Muscle layer of colon (tissue), 2 donors: ENCODE results near the gene PTMS.

Source experiments
- H3K27ac ChIP-seq: one replicate; pipeline ENCODE4 v1.7.0; 2013; ENCODE audit warnings: low read depth, mild to moderate bottlenecking, low read length, moderate library complexity
- H3K27me3 ChIP-seq, 2 donors: one replicate each; pipeline ENCODE4 v1.7.0; 2013; ENCODE audit warnings: low read length in 2 of 2, mild to moderate bottlenecking in 2 of 2; ENCODE audit not compliant: insufficient read depth in 2 of 2, control insufficient read depth in 1 of 2
- H3K36me3 ChIP-seq: one replicate; pipeline ENCODE4 v1.7.0; 2013; ENCODE audit warnings: mild to moderate bottlenecking, low read length; ENCODE audit not compliant: insufficient read depth
- H3K4me1 ChIP-seq: one replicate; pipeline ENCODE4 v1.7.0; 2013; ENCODE audit warnings: mild to moderate bottlenecking, low read length; ENCODE audit not compliant: insufficient read depth
- H3K4me3 ChIP-seq, 2 donors: one replicate each; pipeline ENCODE4 v1.7.0; 2013; ENCODE audit warnings: low read length in 2 of 2, low read depth in 1 of 2, mild to moderate bottlenecking in 1 of 2, moderate library complexity in 1 of 2
- H3K9ac ChIP-seq: one replicate; pipeline ENCODE4 v1.7.0; 2013; ENCODE audit warnings: low read length
- H3K9me3 ChIP-seq: one replicate; pipeline ENCODE4 v1.7.0; 2013; ENCODE audit warnings: mild to moderate bottlenecking, low read length
- donor health status: abdominal sarcoma.
- donor health status: Adenocarcinoma of cecum.

Gene PTMS

DNA sequence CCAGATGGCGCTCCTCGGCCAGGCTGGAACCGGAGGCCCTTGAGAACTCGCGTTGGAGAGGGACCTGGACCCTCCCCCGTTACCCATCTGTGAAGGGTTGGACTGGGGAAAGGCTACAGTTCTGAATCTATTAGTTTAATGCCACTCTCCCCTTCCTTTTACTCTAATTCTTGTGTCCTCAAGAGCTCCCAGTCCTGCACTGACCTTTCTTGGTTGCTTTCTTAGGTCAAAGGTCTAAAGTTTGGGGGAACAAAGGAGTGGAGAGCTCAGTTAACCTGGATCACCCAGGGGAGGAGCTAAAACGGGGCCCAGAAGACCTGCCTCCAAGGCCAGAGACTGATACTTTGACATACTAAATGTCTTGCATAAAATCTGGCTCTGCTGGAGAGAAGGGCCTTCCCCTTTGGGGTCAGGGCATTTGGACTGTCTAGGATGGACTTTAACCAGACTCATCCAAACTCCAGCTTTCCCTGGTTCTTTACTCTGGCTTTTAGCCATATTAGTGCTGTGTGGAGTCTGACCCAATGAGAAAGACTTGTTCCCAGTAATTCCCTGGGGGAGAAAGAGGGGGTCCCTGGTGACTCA, 12.3 kb upstream of the PTMS start:
- Histone ChIP-seq H3K9me3 (no peaks in the 10 kb centered on the region), H3K27ac (peak overlapping the region; percentile 100), H3K9ac (no peak overlapping the region), H3K4me3 (no peak overlapping the region), H3K36me3 (peaks cover 32% of the 10 kb centered on the region), H3K27me3 (no peaks in the 10 kb centered on the region), H3K4me1 (peaks cover 12% of the 10 kb centered on the region)

DNA sequence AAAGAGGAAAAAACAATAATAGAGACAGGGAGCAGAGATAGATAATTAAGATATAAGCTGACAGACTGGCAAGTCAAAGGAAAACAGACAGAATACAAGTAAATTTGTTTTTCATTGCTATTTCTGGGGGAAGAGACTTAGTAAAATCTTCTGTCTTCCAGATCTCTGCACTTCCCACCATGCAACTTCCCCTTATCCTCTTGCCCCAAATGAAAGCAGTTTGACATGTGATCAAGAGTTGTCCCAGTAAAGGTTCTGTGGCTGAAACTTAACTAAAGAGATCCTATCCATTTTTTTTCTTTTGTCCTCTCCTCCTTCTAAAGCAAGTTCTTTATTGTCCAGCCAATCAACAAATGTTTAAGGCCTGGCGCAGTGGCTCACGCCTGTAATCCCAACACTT, 11.8 kb upstream of the PTMS start:
- H3K9me3 ChIP-seq = no peaks in the 10 kb centered on the region
- H3K4me1 ChIP-seq = peaks cover 12% of the 10 kb centered on the region
- no peak overlapping the region for H3K9ac ChIP-seq
- H3K4me3 ChIP-seq = no peak overlapping the region
- H3K36me3 ChIP-seq = peaks cover 27% of the 10 kb centered on the region
- H3K27ac ChIP-seq = no peak overlapping the region
- no peaks in the 10 kb centered on the region for H3K27me3 ChIP-seq

DNA sequence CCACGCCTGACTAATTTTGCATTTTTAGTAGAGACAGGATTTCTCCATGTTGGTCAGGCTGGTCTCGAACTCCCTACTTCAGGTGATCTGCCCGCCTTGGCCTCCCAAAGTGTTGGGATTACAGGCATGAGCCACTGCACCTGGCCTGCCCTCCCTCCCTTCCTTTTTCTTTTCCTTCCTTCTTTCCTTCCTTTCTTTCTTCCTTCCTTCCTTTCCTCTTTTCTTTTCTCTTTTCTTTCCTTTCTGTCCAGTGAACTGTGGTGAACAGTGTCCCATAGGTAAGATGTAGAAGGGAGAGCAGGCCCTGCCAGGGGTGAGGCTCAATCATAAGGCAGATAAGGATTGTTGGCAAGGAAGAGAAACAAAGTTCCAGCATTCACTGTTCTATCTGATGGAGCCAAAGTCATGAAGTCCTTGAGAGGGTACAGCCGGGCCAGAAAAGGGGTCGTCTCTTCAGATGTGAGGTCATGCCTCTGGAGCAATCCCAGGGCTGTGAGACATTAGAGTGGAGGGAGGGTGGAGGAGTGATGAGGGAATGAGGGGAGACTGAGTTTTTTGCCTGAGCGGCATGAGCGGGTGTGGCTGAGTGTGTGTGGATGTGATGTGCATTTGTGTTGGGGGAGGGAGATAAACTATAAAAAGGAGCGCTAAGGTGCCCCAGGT, 9.0 kb upstream of the PTMS start:
- H3K4me1 ChIP-seq = peaks cover 2% of the 10 kb centered on the region
- H3K36me3 ChIP-seq = no peaks in the 10 kb centered on the region
- no peaks in the 10 kb centered on the region for H3K9me3 ChIP-seq
- H3K9ac ChIP-seq = no peak overlapping the region
- no peaks in the 10 kb centered on the region for H3K27me3 ChIP-seq
- no peak overlapping the region for H3K27ac ChIP-seq
- no peak overlapping the region for H3K4me3 ChIP-seq

DNA sequence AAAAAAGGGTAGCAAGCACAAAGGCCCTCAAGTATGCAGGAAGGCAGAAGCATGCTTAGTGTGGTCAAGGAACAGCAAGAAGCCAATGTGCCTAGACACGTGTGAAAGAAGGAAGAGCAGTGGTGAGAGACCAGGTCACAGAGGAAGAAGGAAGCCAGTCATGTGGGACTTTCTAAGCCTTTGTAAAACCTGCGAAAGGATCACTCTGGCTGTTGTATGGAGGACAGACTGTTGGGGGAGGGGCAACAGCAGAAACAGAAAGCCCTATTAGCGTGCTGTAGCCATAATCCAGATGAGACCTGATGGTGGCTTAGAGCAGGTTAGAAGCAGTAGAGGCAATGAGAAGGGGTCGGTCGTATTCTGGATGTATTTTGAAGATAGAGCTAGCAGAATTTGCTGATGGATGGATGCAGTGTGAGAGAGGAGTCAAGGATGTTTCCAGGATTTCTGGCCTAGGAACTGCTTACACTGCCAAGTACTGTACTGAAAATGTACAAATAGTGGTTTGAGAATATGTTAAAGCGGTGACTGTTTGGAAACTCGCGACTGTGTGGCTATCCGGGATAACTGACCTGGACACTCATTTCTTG, 7.6 kb upstream of the PTMS start:
- H3K36me3 ChIP-seq = no peaks in the 10 kb centered on the region
- no peak overlapping the region for H3K9ac ChIP-seq
- H3K27me3 ChIP-seq = no peaks in the 10 kb centered on the region
- no peak overlapping the region for H3K4me3 ChIP-seq
- peaks cover 8% of the 10 kb centered on the region for H3K4me1 ChIP-seq
- H3K27ac ChIP-seq = no peak overlapping the region
- H3K9me3 ChIP-seq = no peaks in the 10 kb centered on the region

DNA sequence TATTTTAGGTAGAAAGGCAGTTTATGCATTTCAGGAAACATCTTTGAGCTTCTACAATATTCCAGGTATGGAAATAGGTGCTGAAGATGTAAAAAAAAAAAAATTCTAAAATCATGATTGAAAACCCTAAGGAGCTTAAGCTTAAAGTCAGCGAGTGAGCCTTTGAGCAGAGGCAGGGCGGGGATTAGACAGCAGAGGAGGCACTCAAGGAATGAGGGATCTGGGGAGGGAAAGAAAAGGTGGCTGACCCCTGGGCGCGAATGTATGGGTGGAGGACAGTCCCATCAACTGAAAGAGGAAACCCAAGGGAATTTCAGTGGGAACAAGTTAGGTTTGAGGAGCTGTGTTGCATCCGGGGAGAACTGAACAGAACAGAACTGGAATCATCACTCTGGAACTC, 6.4 kb upstream of the PTMS start:
- no peaks in the 10 kb centered on the region for H3K27me3 ChIP-seq
- H3K9me3 ChIP-seq = no peaks in the 10 kb centered on the region
- no peak overlapping the region for H3K9ac ChIP-seq
- H3K4me3 ChIP-seq = no peak overlapping the region
- no peak overlapping the region for H3K27ac ChIP-seq
- H3K36me3 ChIP-seq = no peaks in the 10 kb centered on the region
- peaks cover 16% of the 10 kb centered on the region for H3K4me1 ChIP-seq

DNA sequence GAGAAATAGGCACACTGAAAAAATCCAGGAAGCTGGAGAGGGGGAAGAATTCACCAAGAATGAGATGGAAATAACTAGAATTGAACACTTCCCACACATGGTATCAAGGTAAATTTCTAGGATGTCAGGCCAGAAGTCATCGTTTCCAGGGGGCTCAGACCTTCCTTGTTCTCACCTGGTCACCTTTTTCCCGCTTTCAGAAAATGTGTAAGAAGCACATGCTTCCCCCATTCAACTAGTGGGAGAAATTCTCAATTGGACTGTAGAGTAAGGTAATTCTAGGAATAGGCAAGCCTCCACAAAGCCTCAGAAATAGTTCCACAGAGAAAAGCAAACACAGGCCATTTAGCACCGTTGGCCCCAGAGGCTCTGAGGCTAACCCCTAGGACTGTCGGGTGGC, 2.8 kb upstream of the PTMS start:
- H3K27ac ChIP-seq = peak overlapping the region; percentile 79
- H3K9ac ChIP-seq = peak overlapping the region; percentile 62
- peak overlapping the region in 1 of 2 donors; percentile 58 for H3K4me3 ChIP-seq
- no peaks in the 10 kb centered on the region for H3K36me3 ChIP-seq
- H3K9me3 ChIP-seq = no peaks in the 10 kb centered on the region
- H3K27me3 ChIP-seq = no peaks in the 10 kb centered on the region
- H3K4me1 ChIP-seq = peaks cover 33% of the 10 kb centered on the region

DNA sequence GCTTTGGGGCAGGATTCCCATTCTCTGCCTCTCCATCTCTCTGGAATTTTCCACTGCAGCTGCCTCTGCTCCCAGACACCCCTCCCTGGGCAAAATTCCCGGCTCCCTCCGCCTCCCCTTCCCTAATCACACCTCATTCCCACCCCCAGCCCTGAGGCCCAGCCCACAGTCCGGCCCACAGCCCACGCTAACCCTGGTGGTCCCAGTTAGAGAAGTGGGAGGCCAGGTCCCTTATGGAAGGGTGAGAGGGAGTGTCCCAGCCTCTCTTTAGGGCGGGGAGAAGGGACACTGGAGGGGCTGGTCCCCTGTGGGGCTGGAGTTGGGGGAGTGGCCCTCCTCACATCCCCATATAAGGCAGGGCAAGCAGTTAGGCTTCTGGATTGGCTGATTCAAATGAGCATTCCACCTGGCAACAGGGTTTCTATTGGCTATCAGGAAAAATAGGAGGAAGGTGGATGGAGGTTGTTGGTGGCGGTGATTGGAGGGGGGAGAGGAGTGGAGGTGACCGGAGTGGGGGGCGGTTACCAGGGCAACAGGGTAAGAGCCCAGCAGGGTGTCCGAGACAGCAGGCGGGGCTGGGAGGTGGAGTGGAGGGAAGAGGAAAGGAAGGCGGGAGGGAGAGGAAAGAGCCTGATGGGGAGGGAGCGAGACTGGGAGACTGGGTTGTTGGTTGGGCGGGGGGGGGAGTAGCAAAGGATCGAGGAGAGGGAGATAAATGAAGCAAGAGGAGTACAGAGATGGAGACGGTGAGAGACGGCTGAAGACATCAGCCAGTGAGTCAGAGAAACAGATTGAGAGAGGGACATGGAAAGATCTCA, 1.9 kb upstream of the PTMS start:
- Histone ChIP-seq H3K27me3 (no peaks in the 10 kb centered on the region), H3K4me1 (peaks cover 41% of the 10 kb centered on the region), H3K9ac (peak overlapping the region; percentile 62), H3K27ac (peak overlapping the region; percentile 79), H3K36me3 (peaks cover under 1% of the 10 kb centered on the region), H3K9me3 (no peaks in the 10 kb centered on the region), H3K4me3 (peak overlapping the region in 1 of 2 donors; percentile 58)

DNA sequence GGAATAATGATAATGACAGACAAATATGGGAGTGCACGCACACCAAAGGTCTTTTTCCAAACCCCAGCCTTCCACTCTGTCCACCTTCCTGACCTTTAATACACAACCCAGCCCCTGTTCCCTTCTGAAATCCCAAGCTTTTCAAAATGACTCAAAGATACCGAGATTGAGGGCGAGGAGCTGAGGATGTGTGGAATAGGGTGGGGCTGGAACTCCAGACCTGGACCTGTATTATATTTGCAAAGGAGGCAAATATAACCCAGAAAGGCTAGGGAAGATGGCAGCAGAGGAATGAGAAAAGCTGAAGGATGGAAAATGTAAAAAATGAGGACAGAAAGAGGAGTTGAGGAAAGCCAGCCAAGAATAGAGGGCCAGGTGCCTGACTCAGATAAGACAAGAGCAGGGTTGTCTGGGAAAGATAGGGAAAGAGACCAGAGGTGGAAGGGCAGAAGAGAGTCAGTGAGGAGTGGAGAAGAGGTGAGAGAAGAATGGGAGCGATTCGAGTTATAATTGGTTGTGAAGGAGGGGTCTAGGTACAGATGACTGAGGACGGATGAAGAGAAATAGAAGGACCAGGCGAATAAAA, 1.0 kb upstream of the PTMS start:
- Histone ChIP-seq H3K27me3 (no peaks in the 10 kb centered on the region), H3K4me1 (peaks cover 50% of the 10 kb centered on the region), H3K36me3 (peaks cover 7% of the 10 kb centered on the region), H3K9me3 (no peaks in the 10 kb centered on the region), H3K4me3 (peak overlapping the region in 1 of 2 donors; percentile 58), H3K27ac (peak overlapping the region; percentile 79), H3K9ac (no peak overlapping the region)

DNA sequence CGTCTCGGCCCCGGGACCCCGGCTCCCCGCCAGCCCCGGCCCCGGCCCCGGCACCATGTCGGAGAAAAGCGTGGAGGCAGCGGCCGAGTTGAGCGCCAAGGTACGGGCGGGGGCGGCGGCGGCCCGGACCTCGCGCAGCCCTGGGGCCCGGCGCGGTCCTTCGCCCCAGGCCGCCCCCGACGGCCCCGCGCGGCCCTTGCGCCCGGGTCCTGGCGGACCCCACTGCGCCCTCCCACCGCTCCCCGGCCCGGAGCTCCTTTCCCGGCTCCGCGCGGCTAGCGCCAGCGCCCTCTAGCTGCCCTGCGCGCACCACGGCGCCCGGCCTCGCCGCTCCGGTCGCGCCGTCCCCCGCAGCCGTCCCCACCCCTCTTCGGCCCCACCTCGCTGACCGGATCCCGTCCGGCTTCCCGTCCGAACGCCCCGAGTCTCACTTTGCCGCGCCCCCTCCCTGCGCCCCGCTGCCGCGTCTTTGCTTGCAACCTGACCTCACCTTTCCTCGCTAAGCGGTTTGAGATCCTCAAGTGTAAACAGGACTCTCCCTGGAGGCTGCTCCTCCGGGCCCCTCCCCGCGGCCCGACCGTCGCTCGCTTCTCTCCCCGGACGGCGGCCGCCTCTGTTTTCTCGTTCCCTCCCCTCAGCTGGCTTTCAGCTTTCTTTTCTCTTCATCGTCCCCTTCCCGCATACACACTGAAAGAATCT, 637 bp downstream of the PTMS start:
- H3K36me3 ChIP-seq = peaks cover 14% of the 10 kb centered on the region
- peaks cover 66% of the 10 kb centered on the region for H3K4me1 ChIP-seq
- no peaks in the 10 kb centered on the region for H3K27me3 ChIP-seq
- H3K4me3 ChIP-seq = peak overlapping the region; percentile 79 to 88
- H3K9me3 ChIP-seq = no peaks in the 10 kb centered on the region
- peak overlapping the region; percentile 90 for H3K27ac ChIP-seq
- peak overlapping the region; percentile 71 for H3K9ac ChIP-seq

DNA sequence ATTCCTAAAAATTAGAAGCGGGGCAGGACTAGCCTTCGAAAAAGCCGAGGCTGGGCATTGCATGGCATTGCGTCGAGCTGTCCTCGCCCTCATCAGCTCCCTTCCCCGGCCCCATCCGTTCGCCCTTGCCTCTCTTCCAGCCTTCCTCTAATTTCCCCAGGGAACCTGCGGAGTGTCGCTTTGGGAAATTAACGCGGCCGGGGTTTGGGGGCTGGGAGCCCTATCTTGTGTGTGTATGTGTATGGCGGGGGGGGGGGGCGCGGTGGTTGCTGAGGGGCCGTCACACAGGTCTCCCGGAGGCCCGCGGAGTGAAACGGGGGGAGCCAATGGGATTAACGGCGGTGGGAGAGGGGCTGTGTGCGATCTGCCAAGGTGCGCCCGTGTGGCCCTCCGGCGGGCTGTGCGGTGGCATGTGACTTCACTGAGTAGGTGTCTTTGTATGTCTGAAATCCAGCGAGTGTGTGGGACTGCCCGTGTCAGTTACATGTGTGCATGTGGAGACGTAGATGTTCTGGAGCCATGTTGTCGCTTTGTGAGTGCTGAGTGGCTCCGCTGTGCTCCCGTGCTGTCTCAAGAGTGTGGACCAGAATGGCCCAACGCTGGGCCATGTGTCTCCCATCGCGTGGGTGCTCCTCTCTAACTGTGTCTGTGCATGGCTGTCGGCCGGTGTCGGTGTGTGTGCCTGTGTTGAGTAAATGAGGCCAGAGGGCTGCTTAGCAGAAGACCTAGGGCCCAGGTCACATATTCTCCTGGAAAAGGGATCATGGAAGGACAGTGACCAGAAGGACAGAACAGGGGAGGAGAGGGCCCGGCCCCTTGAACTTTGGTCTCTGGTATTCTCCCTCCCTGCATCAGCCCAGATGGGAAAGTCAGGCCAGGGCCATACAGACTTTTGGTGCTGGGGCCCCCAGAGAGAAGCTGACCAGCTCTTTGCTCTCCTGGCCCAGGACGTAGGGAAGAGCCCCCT, 1.5 kb downstream of the PTMS start:
- H3K27me3 ChIP-seq = no peaks in the 10 kb centered on the region
- H3K9me3 ChIP-seq = no peaks in the 10 kb centered on the region
- peaks cover 14% of the 10 kb centered on the region for H3K36me3 ChIP-seq
- H3K9ac ChIP-seq = peak overlapping the region; percentile 71
- peaks cover 70% of the 10 kb centered on the region for H3K4me1 ChIP-seq
- peak overlapping the region; percentile 79 to 88 for H3K4me3 ChIP-seq
- H3K27ac ChIP-seq = peak overlapping the region; percentile 90
